ENCODE results near the gene HYDIN.
"Not testable (repeated sequence)": the region's sequence is repeated elsewhere in the genome, so short reads cannot be mapped to it uniquely, and the experiment has no call there.

HYDIN gene

GRCh38 chr16:71006516-71006915 is 224.0 kb downstream of the HYDIN start:
- FAIRE-seq; DNase-seq (ENCODE audit: low spot score): not testable (repeated sequence)

DNA sequence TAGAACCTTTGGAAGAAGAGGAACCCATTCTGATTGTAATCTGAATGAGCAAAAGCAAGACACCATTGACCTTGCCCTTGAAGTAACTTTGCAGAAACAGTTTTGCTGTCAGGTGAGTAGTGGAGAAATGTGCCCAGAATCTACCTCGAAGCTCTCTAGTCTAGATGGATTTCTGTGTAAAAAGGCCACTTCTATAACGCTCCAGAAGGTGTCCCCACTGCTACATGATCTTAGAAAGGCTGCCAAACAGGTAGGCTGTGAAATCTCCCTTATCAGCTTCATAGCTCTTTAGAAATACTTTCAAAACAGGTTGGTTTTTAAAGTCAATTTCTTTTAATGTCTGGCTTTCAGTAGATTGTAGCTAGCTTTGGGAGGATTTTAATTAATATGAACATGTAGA is 230.8 kb downstream of the HYDIN start:
- FAIRE-seq; DNase-seq (ENCODE audit: low spot score): not testable (repeated sequence)

- not testable (repeated sequence) for DNase-seq (ENCODE audit: low spot score); FAIRE-seq
These were observed 234.7 kb downstream of the HYDIN start for GRCh38 chr16:70995799-70996198.

DNA sequence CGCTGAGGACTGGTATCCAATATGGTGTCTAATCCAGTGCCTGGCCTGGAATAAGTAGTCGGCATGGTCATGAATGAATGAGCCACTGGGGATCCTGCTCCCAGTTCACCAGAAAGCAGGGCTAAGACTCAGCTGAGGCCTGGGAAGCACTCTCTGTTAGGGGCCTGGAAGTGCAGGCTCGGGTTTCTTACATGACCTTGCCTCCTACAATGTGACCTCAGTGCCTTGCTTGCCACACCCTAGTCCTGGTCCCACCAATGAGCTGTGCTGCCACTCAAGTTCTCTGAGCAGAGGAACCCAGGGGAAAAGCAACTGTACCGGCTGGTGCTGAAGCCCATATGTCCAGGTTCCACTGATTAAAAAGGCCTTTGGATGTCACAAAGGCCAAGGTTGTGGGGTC is 238.0 kb downstream of the HYDIN start:
- not testable (repeated sequence) for DNase-seq (ENCODE audit: low spot score); FAIRE-seq

DNA sequence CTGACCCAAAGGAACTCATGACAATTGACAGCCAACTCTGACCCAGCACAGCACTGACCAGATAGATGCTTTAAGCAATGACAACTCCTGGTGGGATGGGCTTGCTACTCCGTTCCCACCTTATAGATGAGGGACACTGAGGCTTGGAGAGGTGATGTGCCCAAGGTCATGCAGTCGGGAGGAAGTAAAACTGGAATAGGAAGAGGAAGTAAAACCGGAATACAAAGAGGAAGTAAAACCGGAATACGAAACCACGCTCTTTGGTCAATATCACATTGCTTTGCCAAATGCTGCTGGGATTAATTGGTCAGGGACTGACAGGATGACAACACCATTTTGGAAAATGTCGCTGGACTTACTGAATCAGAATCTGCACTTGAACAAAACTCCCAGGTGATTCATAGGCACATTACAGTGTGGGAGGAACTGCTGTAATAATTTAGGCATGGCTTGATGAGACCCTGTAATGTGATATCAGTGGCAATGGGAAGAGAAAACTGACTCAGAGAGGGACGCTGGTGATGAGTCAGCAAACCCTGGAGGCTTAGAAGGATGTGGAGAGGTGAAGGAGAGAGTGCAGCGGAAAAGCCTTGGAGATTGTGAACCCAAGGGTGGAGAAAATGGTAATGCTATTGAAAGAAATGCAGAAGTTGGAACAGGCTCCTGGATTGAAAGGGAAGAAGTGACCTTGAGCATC is 243.4 kb downstream of the HYDIN start:
- FAIRE-seq = peak; percentile 93
- not testable (repeated sequence) for DNase-seq (ENCODE audit: low spot score)

DNA sequence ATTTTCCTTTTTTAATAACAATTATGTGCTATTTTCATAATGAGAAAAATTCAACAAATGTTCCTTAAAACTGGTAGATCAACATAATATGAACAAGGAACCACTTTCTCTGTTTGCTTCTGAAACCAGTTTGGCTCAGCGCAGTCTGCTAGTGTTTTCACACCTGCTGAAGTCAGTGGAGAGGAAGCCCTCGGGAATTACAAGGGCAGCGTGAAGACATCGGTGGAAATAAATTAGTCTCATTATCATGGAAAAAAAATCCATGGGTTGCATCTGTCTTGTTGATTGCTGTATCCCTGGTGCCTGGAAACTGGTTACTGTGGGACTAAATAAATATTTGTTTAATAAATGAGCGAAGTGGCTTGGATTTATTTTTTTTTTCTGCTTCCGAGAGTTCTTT is 245.8 kb downstream of the HYDIN start:
- DNase-seq (ENCODE audit: low spot score) = not testable (repeated sequence)

GRCh38 chr16:70968332-70968731 is 262.2 kb downstream of the HYDIN start:
- not testable (repeated sequence) for FAIRE-seq; DNase-seq (ENCODE audit: low spot score)

More for the DNA sequence above, 245.8 kb downstream of the HYDIN start:
- FAIRE-seq = not testable (repeated sequence)

GRCh38 chr16:70960169-70960568 is 270.4 kb downstream of the HYDIN start:
- DNase-seq (ENCODE audit: low spot score); FAIRE-seq: not testable (repeated sequence)

- not testable (repeated sequence) for FAIRE-seq; DNase-seq (ENCODE audit: low spot score)
These were observed 275.6 kb downstream of the HYDIN start for GRCh38 chr16:70954922-70955321.

GRCh38 chr16:70953824-70954223 is 276.7 kb downstream of the HYDIN start:
- not testable (repeated sequence) for DNase-seq (ENCODE audit: low spot score); FAIRE-seq

DNA sequence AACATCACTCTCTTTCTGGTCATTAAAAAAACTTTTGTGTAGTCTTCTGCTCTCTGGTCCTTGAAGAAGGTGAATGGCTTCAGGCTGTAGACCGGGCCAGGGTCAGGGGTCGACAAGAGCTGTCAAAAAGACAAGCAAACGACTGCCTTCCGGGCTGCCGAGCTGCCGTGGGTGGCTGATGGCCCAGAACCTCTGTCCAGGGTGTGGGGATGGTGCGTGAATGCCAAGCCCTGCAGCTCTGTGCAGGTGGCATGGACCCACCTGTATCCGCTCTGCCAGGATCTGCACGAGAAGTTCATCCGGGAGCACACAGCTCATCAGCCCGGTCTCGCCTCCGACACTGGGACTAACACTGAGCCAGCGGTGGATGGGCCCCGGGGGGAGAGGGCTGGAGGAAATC is 287.0 kb downstream of the HYDIN start:
- not testable (repeated sequence) for DNase-seq (ENCODE audit: low spot score); FAIRE-seq

GRCh38 chr16:70939690-70940359 is 290.7 kb downstream of the HYDIN start:
- DNase-seq (ENCODE audit: low spot score) = not testable (repeated sequence)
- peak; percentile 76 for FAIRE-seq

DNA sequence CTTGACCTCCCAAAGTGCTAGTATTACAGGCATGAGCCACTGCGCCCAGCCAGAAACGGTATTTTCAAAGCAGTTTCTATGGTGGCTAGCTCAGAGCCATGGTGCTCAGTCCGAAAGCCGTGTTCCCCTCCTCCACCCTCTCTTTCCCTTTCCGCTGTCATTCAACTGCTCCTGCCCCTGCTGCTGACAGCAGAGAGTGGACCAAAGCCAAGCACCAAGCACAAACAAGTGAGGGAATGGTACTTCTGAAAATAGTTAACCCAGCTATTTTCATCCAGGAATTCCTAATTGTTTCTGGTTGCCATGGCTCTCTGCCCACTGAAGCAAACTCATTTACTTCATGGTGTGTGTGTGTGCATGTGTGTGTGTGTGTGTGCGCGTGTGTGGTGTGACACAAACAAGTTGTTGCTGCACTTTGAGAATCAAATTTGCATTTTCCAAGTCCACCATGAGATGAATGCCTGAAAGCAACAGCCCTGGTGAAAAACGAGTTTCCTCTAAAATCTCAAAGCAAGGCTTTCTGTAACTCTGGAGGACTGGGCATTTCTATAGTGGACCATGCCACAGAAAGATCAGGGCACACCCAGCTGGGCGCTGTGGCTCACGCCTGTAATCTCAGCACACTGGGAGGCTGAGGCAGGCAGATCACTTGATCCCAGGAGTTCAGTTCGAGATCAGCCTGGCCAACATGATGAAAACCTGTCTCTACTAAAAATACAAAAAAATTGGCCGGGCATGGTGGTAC is 293.6 kb downstream of the HYDIN start:
- not testable (repeated sequence) for FAIRE-seq; DNase-seq (ENCODE audit: low spot score)

GRCh38 chr16:70935325-70935724 is 295.2 kb downstream of the HYDIN start:
- not testable (repeated sequence) for DNase-seq (ENCODE audit: low spot score); FAIRE-seq

DNA sequence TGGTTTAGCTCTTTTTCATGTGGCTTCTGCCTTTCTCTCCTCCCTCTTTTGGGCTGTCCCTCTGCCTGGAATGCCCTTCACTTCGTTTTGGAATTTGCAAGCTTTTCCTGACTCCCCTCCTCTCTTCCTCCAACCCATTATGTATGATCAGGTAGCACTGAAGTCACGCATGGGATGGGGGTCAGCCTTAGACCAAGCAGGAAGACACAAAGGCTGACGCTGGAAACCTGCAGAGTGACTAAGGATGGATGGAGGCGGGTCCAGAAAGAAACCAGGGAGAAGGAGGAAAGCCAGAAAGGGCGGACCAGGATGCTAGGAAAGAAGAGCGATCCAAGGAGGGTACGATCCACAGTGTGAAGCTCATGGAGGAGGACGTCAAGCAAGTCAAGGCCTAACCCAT is 296.8 kb downstream of the HYDIN start:
- not testable (repeated sequence) for FAIRE-seq; DNase-seq (ENCODE audit: low spot score)

DNA sequence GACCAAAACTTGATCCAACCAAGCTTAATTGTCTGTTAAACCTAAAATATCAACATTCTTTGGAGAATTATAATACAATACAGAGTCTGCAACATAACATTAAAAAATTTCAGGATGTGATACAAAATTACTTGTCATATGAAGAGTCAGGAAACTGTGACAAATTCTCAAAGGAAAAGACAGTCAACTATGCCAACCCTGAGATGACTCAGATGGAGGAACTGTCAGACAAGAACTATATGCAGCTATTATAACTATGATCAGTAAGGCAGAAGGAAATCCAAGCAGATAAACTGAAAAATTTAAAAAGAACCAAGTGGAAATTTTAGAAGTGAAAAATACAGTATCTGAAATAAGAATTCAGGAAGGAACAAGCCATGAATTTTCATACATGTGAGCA is 299.8 kb downstream of the HYDIN start:
- not testable (repeated sequence) for DNase-seq (ENCODE audit: low spot score)
- FAIRE-seq = peak; percentile 80

DNA sequence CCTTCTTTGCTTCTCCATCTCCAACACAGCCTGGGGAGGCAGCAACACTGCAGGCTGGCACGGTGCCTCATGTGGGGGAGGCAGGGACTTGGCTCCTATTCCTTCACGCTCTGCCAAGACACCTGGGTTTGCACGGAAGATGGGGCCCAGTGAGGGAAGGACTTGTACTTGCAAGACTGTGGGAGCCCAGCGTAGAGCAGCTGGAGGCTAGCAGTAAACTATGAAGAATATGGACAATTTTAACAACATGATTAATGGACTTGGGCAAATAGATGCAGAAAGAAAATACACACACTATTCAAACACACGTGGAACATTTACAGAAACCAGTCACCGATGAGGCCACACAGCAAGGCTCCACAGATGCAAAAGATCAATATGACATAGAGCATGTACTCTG is 308.4 kb downstream of the HYDIN start:
- DNase-seq (ENCODE audit: low spot score); FAIRE-seq: not testable (repeated sequence)

DNA sequence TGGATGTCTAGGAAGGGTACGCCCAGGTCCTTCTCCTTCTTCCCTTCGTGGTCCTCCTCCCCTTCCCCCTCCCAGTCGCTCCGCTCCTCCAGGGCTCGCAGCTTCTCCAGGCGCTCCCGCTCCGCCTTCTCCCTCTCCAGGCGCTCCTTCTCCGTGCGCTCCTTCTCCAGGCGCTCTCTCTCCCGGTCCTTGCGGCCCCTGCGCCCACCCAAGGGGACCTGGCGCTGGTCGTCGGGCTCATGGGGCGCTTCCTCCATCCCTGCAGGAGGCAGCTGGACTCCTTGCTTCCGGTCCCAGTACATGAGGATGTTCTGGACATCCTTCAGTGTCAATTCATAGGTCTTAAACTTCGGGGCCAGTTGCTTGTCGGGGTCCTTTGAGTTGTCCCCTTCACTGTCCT is 309.9 kb downstream of the HYDIN start:
- DNase-seq (ENCODE audit: low spot score); FAIRE-seq: not testable (repeated sequence)

GRCh38 chr16:70888208-70888607 is 342.3 kb downstream of the HYDIN start:
- FAIRE-seq; DNase-seq (ENCODE audit: low spot score): not testable (repeated sequence)

- not testable (repeated sequence) for DNase-seq (ENCODE audit: low spot score); FAIRE-seq
These were observed 345.9 kb downstream of the HYDIN start for GRCh38 chr16:70884652-70885051.

- DNase-seq (ENCODE audit: low spot score); FAIRE-seq: not testable (repeated sequence)
These were observed 348.2 kb downstream of the HYDIN start for GRCh38 chr16:70882311-70882710.
